NCI-H2227 (cell line): Measurements from ENCODE around the gene NMUR1.
"Not testable (repeated sequence)": the region's sequence is repeated elsewhere in the genome, so short reads cannot be mapped to it uniquely, and the experiment has no call there.

Experiments used
- DNase-seq: peaks from one replicate; lab custom pipeline; 2025; ENCODE audit not compliant: unreplicated experiment; lab: John Stamatoyannopoulos, UW

Gene NMUR1

GRCh38 chr2:231530099-231531011, at the start of gene NMUR1:
NMUR1 (minus strand) TSS chr2:231530445; CDS start chr2:231530361, 84 bp downstream.
- DNase-seq = peak; percentile 73

- no peak for DNase-seq
Measured at GRCh38 chr2:231579560-231579959, 49.3 kb upstream of the NMUR1 start.

GRCh38 chr2:231578655-231579054, 48.4 kb upstream of the NMUR1 start:
- DNase-seq = not testable (repeated sequence)

- no peak for DNase-seq
Measured at GRCh38 chr2:231576465-231576864, 46.2 kb upstream of the NMUR1 start.

- no peak for DNase-seq
Measured at GRCh38 chr2:231575612-231576256, 45.5 kb upstream of the NMUR1 start.

- DNase-seq = no peak
Measured at GRCh38 chr2:231573698-231574421, 43.6 kb upstream of the NMUR1 start.

- no peak for DNase-seq
Measured at GRCh38 chr2:231573096-231573495, 42.9 kb upstream of the NMUR1 start.

- DNase-seq = no peak
Measured at GRCh38 chr2:231571661-231572191, 41.5 kb upstream of the NMUR1 start.

- DNase-seq = not testable (repeated sequence)
Measured at GRCh38 chr2:231570915-231571314, 40.7 kb upstream of the NMUR1 start.

GRCh38 chr2:231568785-231569435, 38.7 kb upstream of the NMUR1 start:
- DNase-seq = no peak

GRCh38 chr2:231568098-231568784, 38.0 kb upstream of the NMUR1 start:
- DNase-seq = no peak

GRCh38 chr2:231567159-231567558, 36.9 kb upstream of the NMUR1 start:
- DNase-seq = no peak

- DNase-seq = peak; percentile 13
Measured at GRCh38 chr2:231565887-231566594, 35.8 kb upstream of the NMUR1 start.

- DNase-seq = peak; percentile 69
Measured at GRCh38 chr2:231563378-231563961, 33.2 kb upstream of the NMUR1 start.

GRCh38 chr2:231557571-231558217, 27.4 kb upstream of the NMUR1 start:
- peak; percentile 47 for DNase-seq

- no peak for DNase-seq
Measured at GRCh38 chr2:231556981-231557380, 26.7 kb upstream of the NMUR1 start.

GRCh38 chr2:231556496-231556895, 26.3 kb upstream of the NMUR1 start:
- DNase-seq = not testable (repeated sequence)

GRCh38 chr2:231554748-231555545, 24.7 kb upstream of the NMUR1 start:
- no peak for DNase-seq
